Heart right ventricle (tissue), 16 donors: ENCODE results near the gene PPFIA2. TPM values are rescaled to one million over a fixed set of nuclear protein-coding genes. Genes with fewer than 3 reads are reported as not detected.

ENCODE experiments used
- ATAC-seq, 8 donors: fragments of 200-7000 bp; cut with Tn5 transposase; one replicate each; pipeline ENCODE4 v1.9.1; 2020; ENCODE audit warnings: mild to moderate bottlenecking in 8 of 8, moderate library complexity in 8 of 8, moderate number of reproducible peaks in 1 of 8
- DNase-seq, 2 donors: peaks; one replicate each; pipeline ENCODE4 v3.0.0-alpha.2; 2020
- H3K27ac ChIP-seq, 10 donors: fragments of 200-600 bp; sonication (generic) in 2 of 10; one replicate each; pipeline versions ENCODE4 v1.5.0 to v1.8.0; 2020 to 2022; ENCODE audit warnings: mild to moderate bottlenecking in 3 of 10
- H3K27me3 ChIP-seq, 7 donors: fragments of 200-600 bp; one replicate each; pipeline ENCODE4 v1.8.0; 2021 to 2022; ENCODE audit warnings: mild to moderate bottlenecking in 2 of 7
- H3K36me3 ChIP-seq, 9 donors: fragments of 200-600 bp; sonication (generic) in 1 of 9; one replicate each; pipeline versions ENCODE4 v1.5.0 to v1.8.0; 2020 to 2022; ENCODE audit warnings: mild to moderate bottlenecking in 2 of 9
- H3K4me1 ChIP-seq, 9 donors: fragments of 200-600 bp; sonication (generic) in 1 of 9; one replicate each; pipeline versions ENCODE4 v1.5.0 to v1.8.0; 2020 to 2022; ENCODE audit warnings: mild to moderate bottlenecking in 4 of 9
- H3K4me3 ChIP-seq, 10 donors: fragments of 200-600 bp; sonication (generic) in 2 of 10; one replicate each; pipeline versions ENCODE4 v1.5.0 to v1.8.0; 2020 to 2022; ENCODE audit warnings: mild to moderate bottlenecking in 7 of 10, moderate library complexity in 2 of 10
- H3K9me3 ChIP-seq, 11 donors: fragments of 200-600 bp in 10 of 11; sonication (generic) in 2 of 11; one replicate each; pipeline versions ENCODE4 v1.5.0 to v1.8.0; 2013 to 2022; ENCODE audit warnings: mild to moderate bottlenecking in 2 of 11, control low read depth in 1 of 11, moderate library complexity in 1 of 11
- CTCF ChIP-seq, 9 donors: fragments of 200-600 bp; sonication (generic) in 2 of 9; IDR thresholded peaks; one replicate each; pipeline versions ENCODE4 v1.5.0 to v1.8.0; 2021 to 2022; ENCODE audit warnings: antibody characterized with exemption in 9 of 9, mild to moderate bottlenecking in 5 of 9, moderate library complexity in 1 of 9
- WGBS, 2 donors: extraction: QIAGEN DNeasy Blood & Tissue Kit; methylation state at CpG; one replicate each; pipeline ENCODE4 v1.1.7; 2013; ENCODE audit warnings: inconsistent platforms in 1 of 2; 5-methylcytosine and 5-hydroxymethylcytosine counted together
- intact Hi-C, 10 donors: fragments of 100-400 bp; cut with DNase I; formaldehyde crosslinking; loops; one replicate each; pipeline versions ENCODE4 v1.11.1 to v1.14.2; 2022
- polyA plus RNA-seq, 2 donors: library from polyadenylated mRNA; stranded (reverse); fragments of 200-250 nt; gene quantifications; one replicate each; pipeline ENCODE4 v1.2.3, GENCODE V29; 2013
- total RNA-seq, 10 donors: library from RNA; stranded (reverse); fragmentation: NEBNext Ultra II Directional in 3 of 10; extraction: Animal tissue kit (Norgen Biotek cat#: 25700) in 3 of 10; gene quantifications; one replicate each; pipeline versions ENCODE4 v1.2.1 to v1.2.4, GENCODE V29; 2021 to 2023
- donor health status: Arrhythmogenic right ventricular cardiomyopathy.
- donor health status: ischemic (EF 13 %, LVEDD 7.1; RV severe dilation, severe dysfunction).
- donor health status: healthy with polysubstance abuse.
- donor health status: DM: no; HTN: yes; CAD: no.
- donor health status: DM: no; HTN: no; CAD: no.
- donor health status: ischemic (EF 25% LVEDD 6.9; RV normal size, moderate dysfunction).
- donor health status: ischemic (EF 25% LVEDD 5.7; RV mildly dilated, moderate dysfunction).
- donor health status: healthy.
- donor health status: DM: yes; HTN: yes; CAD: no.
- donor health status: Ischemic cardiomyopathy.
- donor health status: ischemic (EF 35%, LVEDD 5.7; RV mildly dilated, moderate dysfunction).
- donor health status: nonischemic (EF 11% LVEDD 7.7; RV severe dilation, severe dysfunction).
- donor health status: DM: yes; HTN: yes; CAD: no.
- donor health status: PGD.
- donor health status: ischemic (EF 29% LVEDD 5.4; RV normal size, mild dysfunction).
- donor health status: nonischemic (EF 23%, LVEDD 6.1; RV moderate dilation, normal function).

The PPFIA2 gene
- total and polyA plus RNA-seq, 12 donors, result 0.15 to 1.3 (median 0.52) TPM; not detected in 1

- WGBS, 2 donors, result 91 to 94% methylated on average over 3 of the region's 3 CpGs
- H3K4me1 ChIP-seq, result no peaks in the 10 kb centered on the region
- no peak for DNase-seq
- intact Hi-C loops, result no loop called here
- no peak overlapping the region for H3K4me3 ChIP-seq
- no peaks in the 10 kb centered on the region for H3K27me3 ChIP-seq
- H3K36me3 ChIP-seq, result no peaks in the 10 kb centered on the region
- no peak for ATAC-seq
- no peak overlapping the region for H3K27ac ChIP-seq
- no peaks in the 10 kb centered on the region for H3K9me3 ChIP-seq
- no peak for TF ChIP-seq CTCF (IDR thresholded peaks at IDR 0.05)
These were observed 293.3 kb downstream of the PPFIA2 start for GRCh38 chr12:81465876-81466275.

- WGBS, 2 donors, result 83 to 91% methylated on average over 3 of the region's 3 CpGs
- no peak overlapping the region for H3K27ac ChIP-seq
- ATAC-seq (no peak), DNase-seq (no peak)
- TF ChIP-seq CTCF (IDR thresholded peaks at IDR 0.05), result no peak
- no peaks in the 10 kb centered on the region for H3K4me1 ChIP-seq
- H3K36me3 ChIP-seq, result no peaks in the 10 kb centered on the region
- no peak overlapping the region for H3K4me3 ChIP-seq
- intact Hi-C loops, result no loop called here
- H3K9me3 ChIP-seq, result no peaks in the 10 kb centered on the region
- H3K27me3 ChIP-seq, result no peaks in the 10 kb centered on the region
These were observed 294.0 kb downstream of the PPFIA2 start for GRCh38 chr12:81465191-81465590.

GRCh38 chr12:81461163-81461562 is 298.0 kb downstream of the PPFIA2 start:
- intact Hi-C loops, result no loop called here
- Histone ChIP-seq H3K9me3 (no peaks in the 10 kb centered on the region), H3K4me3 (no peak overlapping the region), H3K4me1 (no peaks in the 10 kb centered on the region), H3K27ac (no peak overlapping the region), H3K27me3 (no peaks in the 10 kb centered on the region), H3K36me3 (no peaks in the 10 kb centered on the region)
- no peak for ATAC-seq
- 64 to 67% methylated on average over 4 of the region's 4 CpGs for WGBS, 2 donors
- TF ChIP-seq CTCF (IDR thresholded peaks at IDR 0.05), result no peak
- DNase-seq, result no peak

- Histone ChIP-seq H3K27ac (no peak overlapping the region), H3K4me1 (no peaks in the 10 kb centered on the region), H3K27me3 (no peaks in the 10 kb centered on the region), H3K4me3 (no peak overlapping the region), H3K36me3 (no peaks in the 10 kb centered on the region), H3K9me3 (peaks cover 0 to 5% (median 0%) of the 10 kb centered on the region in 11 donors)
- ATAC-seq (peak in 6 of 8 donors; percentile 49 to 85 (median 68)), DNase-seq (peak in 1 of 2 donors; percentile 35)
- intact Hi-C loops, result loop anchor here in 7 of 10 donors (1.0 to 5.0 kb wide), 3 partner anchors 176 kb away; no protein-coding TSS in a partner anchor
- peak in 7 of 9 donors; percentile 50 to 64 (median 57) for TF ChIP-seq CTCF (IDR thresholded peaks at IDR 0.05)
- WGBS, 2 donors, result 25 to 38% methylated on average over 5 of the region's 5 CpGs
These were observed 308.0 kb downstream of the PPFIA2 start for GRCh38 chr12:81450920-81451739.
